Measurements from ENCODE around the gene GINS1. TPM values are rescaled to one million over a fixed set of nuclear protein-coding genes. Genes with fewer than 3 reads are reported as not detected.

The GINS1 gene
- total and polyA plus RNA-seq, 2 of the 8 experiments (the other 6 are each of a cell fraction or from before 2014, with no cell fraction given): 44.7 to 68.4 TPM

DNA sequence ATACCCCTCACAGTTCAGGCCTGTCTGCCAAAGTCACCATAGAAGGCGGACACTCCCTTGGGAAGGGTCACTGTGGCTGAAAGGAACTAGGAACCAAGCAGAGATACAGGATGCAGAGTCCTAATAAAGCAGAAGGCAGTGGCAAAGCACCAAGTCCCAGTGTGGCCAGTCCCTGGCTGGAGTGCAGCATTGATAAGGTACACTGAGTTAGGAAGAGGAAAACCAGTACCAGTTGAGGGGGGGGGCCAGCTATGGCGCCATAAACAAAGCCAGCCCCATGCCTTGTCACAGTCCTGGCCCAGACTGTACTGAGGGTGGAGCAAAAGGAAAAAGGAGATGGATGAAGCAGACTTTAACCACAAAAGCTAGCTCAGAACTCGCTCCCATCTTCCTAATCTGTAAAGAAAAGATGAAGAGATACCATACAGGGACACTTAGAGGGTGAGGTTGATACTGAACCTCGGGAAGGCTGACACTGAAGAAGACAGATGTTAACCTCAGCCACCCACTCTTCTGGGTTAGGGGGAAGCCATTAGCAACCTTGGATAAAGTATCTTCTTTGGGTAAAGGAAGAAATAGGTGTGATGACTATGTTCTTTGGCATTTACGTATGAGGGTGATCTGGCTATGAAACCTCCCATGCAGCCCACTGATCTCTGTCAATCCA, 24.6 kb upstream of the GINS1 start (continued):
- no peak for TF ChIP-seq CHD7 (IDR thresholded peaks at IDR 0.05; ENCODE audit: insufficient replicate concordance, low read length)
- TF ChIP-seq, protein P1, sequence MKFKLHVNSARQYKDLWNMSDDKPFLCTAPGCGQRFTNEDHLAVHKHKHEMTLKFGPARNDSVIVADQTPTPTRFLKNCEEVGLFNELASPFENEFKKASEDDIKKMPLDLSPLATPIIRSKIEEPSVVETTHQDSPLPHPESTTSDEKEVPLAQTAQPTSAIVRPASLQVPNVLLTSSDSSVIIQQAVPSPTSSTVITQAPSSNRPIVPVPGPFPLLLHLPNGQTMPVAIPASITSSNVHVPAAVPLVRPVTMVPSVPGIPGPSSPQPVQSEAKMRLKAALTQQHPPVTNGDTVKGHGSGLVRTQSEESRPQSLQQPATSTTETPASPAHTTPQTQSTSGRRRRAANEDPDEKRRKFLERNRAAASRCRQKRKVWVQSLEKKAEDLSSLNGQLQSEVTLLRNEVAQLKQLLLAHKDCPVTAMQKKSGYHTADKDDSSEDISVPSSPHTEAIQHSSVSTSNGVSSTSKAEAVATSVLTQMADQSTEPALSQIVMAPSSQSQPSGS (IDR thresholded peaks at IDR 0.05; ENCODE audit: low read length): no peak
- no peak for TF ChIP-seq CHD2 (IDR thresholded peaks at IDR 0.05; ENCODE audit: low read length)
- TF ChIP-seq JUN (IDR thresholded peaks at IDR 0.05; ENCODE audit: low read depth, low read length): no peak
- no peak for TF ChIP-seq ASH2L (IDR thresholded peaks at IDR 0.05; ENCODE audit: low read length)
- TF ChIP-seq SIRT6 (IDR thresholded peaks at IDR 0.05; ENCODE audit: low read length): no peak
- no peak for TF ChIP-seq POLR2AphosphoS5 (IDR thresholded peaks at IDR 0.05; ENCODE audit: low read depth, low read length)
- no peak for TF ChIP-seq HDAC2 (IDR thresholded peaks at IDR 0.05; ENCODE audit: borderline replicate concordance in 1 of 2, low read depth in 2 of 2, low read length in 2 of 2)
- TF ChIP-seq CHD1 (IDR thresholded peaks at IDR 0.05; ENCODE audit: low read depth, low read length): no peak

Measured in H1 (cell line).